ENCODE data around the gene WNT9A. TPM values are rescaled to one million over a fixed set of nuclear protein-coding genes. Genes with fewer than 3 reads are reported as not detected.

The WNT9A gene
- total and polyA plus RNA-seq, 9 of the 15 experiments (the other 6 are each of a cell fraction or from before 2014, with no cell fraction given): 0.04 to 0.17 (median 0.10) TPM; not detected in 4

GRCh38 chr1:227926216-227926791, 21.4 kb downstream of the WNT9A start (continued):
- TF ChIP-seq RREB1 (CRISPR knock-in tag; IDR thresholded peaks at IDR 0.05): no peak
- no peak for TF ChIP-seq ZSCAN29 (IDR thresholded peaks at IDR 0.05)
- no peak for TF ChIP-seq EP300 (IDR thresholded peaks at IDR 0.05; ENCODE audit: low read length)
- TF ChIP-seq CC2D1A (IDR thresholded peaks at IDR 0.05): no peak
- TF ChIP-seq SAFB2 (IDR thresholded peaks at IDR 0.05; ENCODE audit: borderline replicate concordance, low read depth, low read length, severe bottlenecking): no peak
- TF ChIP-seq HMGN3 (IDR thresholded peaks at IDR 0.05; ENCODE audit: borderline replicate concordance, extremely low read depth, insufficient read length, low read depth, low read length): no peak
- no peak for TF ChIP-seq KDM5B (IDR thresholded peaks at IDR 0.05; ENCODE audit: insufficient replicate concordance, low read depth, low read length)
- TF ChIP-seq ZNF766 (CRISPR knock-in tag; conservative IDR thresholded peaks at IDR 0.05): no peak
- no peak for TF ChIP-seq ZFP36 (IDR thresholded peaks at IDR 0.05; ENCODE audit: low read depth, low read length, partially characterized antibody)
